HFF-Myc (cell line): ENCODE results near the gene SDR39U1.
"Not testable (repeated sequence)": the region's sequence is repeated elsewhere in the genome, so short reads cannot be mapped to it uniquely, and the experiment has no call there.

Source experiments
- DNase-seq: peaks from one replicate; pipeline ENCODE4 v3.0.0-alpha.2; 2011; ENCODE audit warnings: low read depth; ENCODE audit errors: extremely low read depth
- H3K4me3 ChIP-seq: replicated peaks from 2 replicates; pipeline ENCODE4 v1.5.1; 2011; ENCODE audit warnings: low read depth, mild to moderate bottlenecking, control low read depth, low read length
- TF ChIP-seq, protein P1 (sequence below): IDR thresholded peaks from 2 replicates; pipeline ENCODE4 v1.5.1; 2012; ENCODE audit warnings: mild to moderate bottlenecking, low read depth, low read length, control low read depth; ENCODE audit errors: missing control alignments

SDR39U1 gene, protein sequence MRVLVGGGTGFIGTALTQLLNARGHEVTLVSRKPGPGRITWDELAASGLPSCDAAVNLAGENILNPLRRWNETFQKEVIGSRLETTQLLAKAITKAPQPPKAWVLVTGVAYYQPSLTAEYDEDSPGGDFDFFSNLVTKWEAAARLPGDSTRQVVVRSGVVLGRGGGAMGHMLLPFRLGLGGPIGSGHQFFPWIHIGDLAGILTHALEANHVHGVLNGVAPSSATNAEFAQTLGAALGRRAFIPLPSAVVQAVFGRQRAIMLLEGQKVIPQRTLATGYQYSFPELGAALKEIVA

GRCh38 chr14:24442240-24443052, at the start of gene SDR39U1:
Gene SDR39U1, minus strand, starts transcription at chr14:24442776. Its CDS starts 7 bp downstream, at chr14:24442769.
- peak; percentile 99 for DNase-seq
- H3K4me3 ChIP-seq = peak within 1 kb of the TSS; percentile 58
- TF ChIP-seq, protein P1, sequence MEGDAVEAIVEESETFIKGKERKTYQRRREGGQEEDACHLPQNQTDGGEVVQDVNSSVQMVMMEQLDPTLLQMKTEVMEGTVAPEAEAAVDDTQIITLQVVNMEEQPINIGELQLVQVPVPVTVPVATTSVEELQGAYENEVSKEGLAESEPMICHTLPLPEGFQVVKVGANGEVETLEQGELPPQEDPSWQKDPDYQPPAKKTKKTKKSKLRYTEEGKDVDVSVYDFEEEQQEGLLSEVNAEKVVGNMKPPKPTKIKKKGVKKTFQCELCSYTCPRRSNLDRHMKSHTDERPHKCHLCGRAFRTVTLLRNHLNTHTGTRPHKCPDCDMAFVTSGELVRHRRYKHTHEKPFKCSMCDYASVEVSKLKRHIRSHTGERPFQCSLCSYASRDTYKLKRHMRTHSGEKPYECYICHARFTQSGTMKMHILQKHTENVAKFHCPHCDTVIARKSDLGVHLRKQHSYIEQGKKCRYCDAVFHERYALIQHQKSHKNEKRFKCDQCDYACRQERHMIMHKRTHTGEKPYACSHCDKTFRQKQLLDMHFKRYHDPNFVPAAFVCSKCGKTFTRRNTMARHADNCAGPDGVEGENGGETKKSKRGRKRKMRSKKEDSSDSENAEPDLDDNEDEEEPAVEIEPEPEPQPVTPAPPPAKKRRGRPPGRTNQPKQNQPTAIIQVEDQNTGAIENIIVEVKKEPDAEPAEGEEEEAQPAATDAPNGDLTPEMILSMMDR = no peak

DNA sequence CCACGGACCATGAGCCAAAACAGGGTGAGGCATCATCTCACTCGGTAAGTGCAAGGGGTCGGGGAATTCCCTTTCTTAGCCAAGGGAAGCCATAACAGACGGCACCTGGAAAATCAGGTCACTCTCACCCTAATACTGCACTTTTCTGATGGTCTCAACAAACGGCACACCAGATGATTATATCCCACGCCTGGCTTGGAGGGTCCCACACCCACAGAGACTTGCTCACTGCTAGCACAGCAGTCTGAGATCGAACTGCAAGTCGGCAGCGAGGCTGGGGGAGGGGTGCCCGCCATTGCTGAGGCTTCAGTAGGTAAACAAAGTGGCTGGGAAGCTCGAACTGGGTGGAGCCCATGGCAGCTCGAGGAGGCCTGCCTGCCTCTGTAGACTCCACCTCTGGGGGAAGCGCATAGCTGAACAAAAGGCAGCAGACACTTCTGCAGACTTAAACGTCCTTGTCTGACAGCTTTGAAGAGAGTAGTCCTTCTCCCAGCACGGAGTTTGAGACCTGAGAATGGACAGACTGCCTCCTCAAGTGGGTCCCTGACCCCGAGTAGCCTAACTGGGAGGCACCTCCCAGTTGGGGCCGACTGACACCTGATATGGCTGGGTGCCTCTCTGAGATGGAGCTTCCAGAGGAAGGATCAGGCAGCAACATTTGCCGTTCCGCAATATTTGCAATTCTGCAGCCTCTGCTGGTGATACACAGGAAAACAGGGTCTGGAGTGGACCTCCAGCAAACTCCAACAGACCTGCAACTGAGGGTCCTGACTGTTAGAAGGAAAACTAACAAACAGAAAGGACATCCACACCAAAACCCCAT, 49.2 kb upstream of the SDR39U1 start:
- H3K4me3 ChIP-seq, DNase-seq: not testable (repeated sequence)

DNA sequence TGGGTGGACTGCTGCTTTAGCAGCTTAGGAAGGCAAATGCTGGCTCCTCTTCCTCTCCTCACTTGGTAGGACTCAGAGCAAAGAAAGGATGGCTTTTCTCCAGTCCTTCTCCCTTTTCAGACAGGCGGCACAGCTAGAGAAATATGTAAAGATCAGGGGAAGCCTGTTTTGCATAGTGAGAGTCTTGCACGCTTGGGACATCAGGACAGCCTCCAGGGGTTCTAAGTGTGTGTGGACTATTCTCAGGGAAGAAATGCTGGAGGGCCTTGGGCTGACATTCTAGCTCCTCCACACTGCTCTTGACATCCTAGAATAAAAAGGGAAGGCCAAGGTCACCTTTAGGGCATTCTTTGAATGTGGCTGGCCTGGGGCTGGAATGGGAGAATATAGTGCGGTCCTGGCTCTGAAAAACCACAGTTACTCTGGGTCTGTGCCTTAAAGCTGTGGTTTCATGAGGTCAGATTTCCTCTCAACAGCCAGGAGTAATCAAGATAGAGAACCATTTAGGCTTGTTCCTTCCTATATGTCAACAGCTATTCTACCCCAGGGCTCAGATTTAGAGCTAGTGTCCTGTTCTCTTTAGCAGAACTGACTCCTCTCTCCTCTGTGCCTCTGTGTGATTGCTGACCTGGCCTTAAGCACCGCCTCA, 41.2 kb upstream of the SDR39U1 start:
- no peak overlapping the region for H3K4me3 ChIP-seq
- no peak for DNase-seq
- TF ChIP-seq, protein P1 = no peak

DNA sequence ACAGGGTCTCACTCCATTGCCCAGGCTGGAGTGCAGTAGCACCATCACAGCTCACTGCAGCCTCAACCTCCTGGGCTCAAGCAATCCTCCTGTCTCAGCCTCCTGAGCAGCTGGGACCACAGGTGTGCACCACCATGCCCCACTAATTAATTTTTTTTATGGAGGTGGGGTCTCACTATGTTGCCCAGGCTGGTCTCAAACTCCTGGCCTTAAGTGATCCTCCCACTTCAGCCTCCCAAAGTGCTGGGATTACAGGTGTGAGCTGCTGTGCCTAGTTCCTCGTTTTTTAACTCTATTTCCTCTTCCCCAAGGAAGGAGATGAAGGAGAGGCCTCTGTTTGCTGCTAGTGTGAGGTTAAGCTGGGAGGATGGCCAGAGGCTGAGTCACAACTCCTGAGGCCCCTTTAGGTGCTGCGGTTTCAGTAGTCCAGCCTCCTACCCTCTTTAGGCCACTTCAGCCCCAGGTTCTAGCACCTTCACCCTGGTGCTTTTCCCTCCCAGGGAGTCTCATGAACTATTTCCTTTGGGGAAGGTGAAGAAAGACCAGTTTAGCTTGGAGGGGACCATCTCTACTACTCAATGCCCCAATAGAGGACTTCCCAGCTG, 40.2 kb upstream of the SDR39U1 start:
- DNase-seq, H3K4me3 ChIP-seq: not testable (repeated sequence)

DNA sequence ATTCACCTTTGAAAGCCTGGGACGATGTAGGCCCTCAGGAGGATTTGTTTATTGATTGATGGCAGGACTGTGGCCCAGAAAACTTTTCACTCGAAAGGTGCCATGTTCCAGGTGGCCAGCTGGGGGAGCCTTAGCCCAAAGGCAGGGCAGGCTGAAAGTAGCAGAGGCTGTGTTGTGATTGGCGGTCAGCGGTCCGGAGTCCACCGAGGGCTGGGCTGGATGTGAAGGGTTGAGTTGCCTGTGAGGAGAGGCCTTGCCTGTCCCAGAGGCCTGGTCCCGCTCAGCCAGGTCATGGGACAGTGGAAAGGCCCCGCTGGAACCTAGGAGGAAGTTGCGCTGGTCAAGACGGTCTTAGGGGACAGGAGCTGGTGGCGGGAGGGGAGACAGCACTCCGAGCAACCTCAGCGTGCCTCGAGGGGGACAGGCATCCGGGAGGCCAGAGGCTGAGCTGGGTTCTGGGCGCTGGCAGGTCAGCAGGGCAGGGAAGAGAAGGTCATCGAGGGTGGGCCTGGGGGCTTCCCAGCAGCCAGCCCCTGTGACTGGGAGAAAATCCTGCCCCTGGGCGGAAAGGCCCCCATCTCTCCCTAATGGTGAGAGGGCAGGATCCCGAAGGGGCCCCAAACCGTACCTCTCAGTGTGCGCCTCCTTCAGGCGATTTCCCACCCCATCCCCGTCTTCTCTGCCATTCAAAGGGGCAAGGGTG, 39.2 kb upstream of the SDR39U1 start:
- H3K4me3 ChIP-seq = no peak overlapping the region
- no peak for DNase-seq
- TF ChIP-seq, protein P1 = peak; percentile 69

GRCh38 chr14:24479999-24480398, 37.4 kb upstream of the SDR39U1 start:
- DNase-seq, H3K4me3 ChIP-seq: not testable (repeated sequence)

DNA sequence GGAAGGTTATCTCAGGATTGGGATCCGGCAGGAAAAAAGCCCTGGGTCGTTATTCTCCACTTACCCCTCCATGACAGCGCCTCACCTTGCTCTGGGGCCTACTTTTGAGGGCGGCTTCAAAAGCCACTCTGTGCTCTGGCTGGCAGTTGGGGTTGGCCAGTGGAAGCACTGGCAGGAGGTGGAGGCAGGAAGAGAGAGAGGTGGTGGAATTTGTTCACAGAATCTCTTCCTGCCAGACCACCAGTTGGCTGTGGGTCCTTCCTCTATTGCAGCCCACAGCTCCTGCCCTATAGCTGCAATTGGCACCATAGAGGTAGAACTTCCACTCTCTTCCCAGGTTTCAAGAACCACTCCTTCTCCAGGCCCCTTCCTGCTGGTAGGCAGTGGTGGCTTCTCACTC, 32.7 kb upstream of the SDR39U1 start:
- no peak for DNase-seq
- TF ChIP-seq, protein P1 = no peak

More for the DNA sequence above, 32.7 kb upstream of the SDR39U1 start:
- no peak overlapping the region for H3K4me3 ChIP-seq
